Left renal pelvis (tissue), 4 donors: ENCODE results near the gene KHSRP. TPM values are rescaled to one million over a fixed set of nuclear protein-coding genes. Genes with fewer than 3 reads are reported as not detected.
"Not testable (repeated sequence)": the region's sequence is repeated elsewhere in the genome, so short reads cannot be mapped to it uniquely, and the experiment has no call there.

Experiments used
- DNase-seq, 4 donors: peaks; one replicate each; pipeline ENCODE4 v3.0.0-alpha.2; 2013; ENCODE audit warnings: low read depth in 4 of 4, low spot score in 3 of 4
- polyA plus RNA-seq, 4 donors: library from polyadenylated mRNA; unstranded; fragments of 120-200 nt; gene quantifications; one replicate each; pipeline ENCODE4 v1.2.1, GENCODE V29; 2013; ENCODE audit not compliant: insufficient read length in 4 of 4

Gene KHSRP
- polyA plus RNA-seq, 4 donors = 259 to 351 (median 275) TPM

- no peak for DNase-seq
Observed at GRCh38 chr19:6421075-6422014, 3.3 kb downstream of the KHSRP start.

GRCh38 chr19:6418562-6418932 lies 6.1 kb downstream of the KHSRP start:
- no peak for DNase-seq

GRCh38 chr19:6417713-6418561 lies 6.7 kb downstream of the KHSRP start:
- no peak for DNase-seq

GRCh38 chr19:6416658-6417405 lies 7.8 kb downstream of the KHSRP start:
- DNase-seq = no peak

- no peak for DNase-seq
Observed at GRCh38 chr19:6415591-6416190, 8.9 kb downstream of the KHSRP start.

GRCh38 chr19:6414793-6415590 lies 9.6 kb downstream of the KHSRP start:
- DNase-seq = no peak

GRCh38 chr19:6413721-6414643 lies 10.6 kb downstream of the KHSRP start:
- no peak for DNase-seq

- DNase-seq = no peak
Observed at GRCh38 chr19:6413291-6413690, 11.3 kb downstream of the KHSRP start.

- DNase-seq = no peak
Observed at GRCh38 chr19:6412447-6413091, 12.0 kb downstream of the KHSRP start.

GRCh38 chr19:6412061-6412446 lies 12.6 kb downstream of the KHSRP start:
- DNase-seq = no peak

GRCh38 chr19:6409346-6409745 lies 15.3 kb downstream of the KHSRP start:
- no peak for DNase-seq

GRCh38 chr19:6406401-6406800 lies 18.2 kb downstream of the KHSRP start:
- no peak for DNase-seq

GRCh38 chr19:6402837-6403608 lies 21.6 kb downstream of the KHSRP start:
- no peak for DNase-seq

GRCh38 chr19:6402058-6402457 lies 22.6 kb downstream of the KHSRP start:
- no peak for DNase-seq

GRCh38 chr19:6400062-6400944 lies 24.3 kb downstream of the KHSRP start:
- DNase-seq = not testable (repeated sequence)

GRCh38 chr19:6396305-6396704 lies 28.3 kb downstream of the KHSRP start:
- no peak for DNase-seq
